ENCODE measurements around the gene GRIA4. TPM values are rescaled to one million over a fixed set of nuclear protein-coding genes. Genes with fewer than 3 reads are reported as not detected.

GRIA4 gene
- total RNA-seq, 3 donors from 2014 or later (not counting 1 experiment from before 2014, with no cell fraction given), result not detected

GRCh38 chr11:105825141-105825540, 215.3 kb downstream of the GRIA4 start:
- H3K36me3 Mint-ChIP-seq, result no peaks in the 10 kb centered on the region
- WGBS (ENCODE audit: insufficient coverage), result 80% methylated on average over 1 of the region's 1 CpG
- TF ChIP-seq CTCF (IDR thresholded peaks at IDR 0.05), result no peak

GRCh38 chr11:105827906-105828305, 218.0 kb downstream of the GRIA4 start:
- Histone ChIP-seq H3K4me1 (ENCODE audit: control insufficient read depth, insufficient read depth, low read length) (no peaks in the 10 kb centered on the region), H3K4me3 (ENCODE audit: low read length) (no peak overlapping the region), H3K27me3 (ENCODE audit: control insufficient read depth, insufficient read depth, low read length) (no peaks in the 10 kb centered on the region), H3K36me3 (ENCODE audit: control insufficient read depth, insufficient read depth, low read length) (no peaks in the 10 kb centered on the region), H3K9me3 (ENCODE audit: control insufficient read depth, insufficient read depth, low read length) (no peaks in the 10 kb centered on the region), H3K27ac (ENCODE audit: low read length) (no peak overlapping the region)
- H3K4me1 Mint-ChIP-seq, result no peaks in the 10 kb centered on the region
- WGBS (ENCODE audit: insufficient coverage), result 40% methylated on average over 1 of the region's 1 CpG
- ATAC-seq, result no peak
- intact Hi-C loops (cut with micrococcal nuclease), result no loop called here
- peaks cover 0 to 2% of the 10 kb centered on the region in 2 donors for H3K9me3 Mint-ChIP-seq
- H3K4me3 Mint-ChIP-seq, result no peak overlapping the region
- no peaks in the 10 kb centered on the region for H3K36me3 Mint-ChIP-seq
- no peak overlapping the region for H3K27ac Mint-ChIP-seq
- no peak for TF ChIP-seq CTCF (IDR thresholded peaks at IDR 0.05)
- H3K27me3 Mint-ChIP-seq (ENCODE audit: low read depth in 2 of 2), result no peaks in the 10 kb centered on the region
- DNase-seq, result no peak

More at GRCh38 chr11:105825141-105825540, 215.3 kb downstream of the GRIA4 start:
- no peaks in the 10 kb centered on the region for H3K4me1 Mint-ChIP-seq
- intact Hi-C loops (cut with micrococcal nuclease), result no loop called here
- no peaks in the 10 kb centered on the region for H3K36me3 ChIP-seq (ENCODE audit: control insufficient read depth, insufficient read depth, low read length)
- no peak for DNase-seq
- peaks cover 0 to 4% of the 10 kb centered on the region in 2 donors for H3K9me3 Mint-ChIP-seq
- no peak overlapping the region for H3K4me3 ChIP-seq (ENCODE audit: low read length)
- H3K27me3 ChIP-seq (ENCODE audit: control insufficient read depth, insufficient read depth, low read length), result no peaks in the 10 kb centered on the region
- no peak overlapping the region for H3K27ac ChIP-seq (ENCODE audit: low read length)
- H3K27ac Mint-ChIP-seq, result no peak overlapping the region
- H3K4me1 ChIP-seq (ENCODE audit: control insufficient read depth, insufficient read depth, low read length), result no peaks in the 10 kb centered on the region
- no peaks in the 10 kb centered on the region for H3K27me3 Mint-ChIP-seq (ENCODE audit: low read depth in 2 of 2)
- ATAC-seq, result no peak
- no peaks in the 10 kb centered on the region for H3K9me3 ChIP-seq (ENCODE audit: control insufficient read depth, insufficient read depth, low read length)
- H3K4me3 Mint-ChIP-seq, result no peak overlapping the region

- Mint-ChIP-seq H3K27ac (no peak overlapping the region), H3K27me3 (ENCODE audit: low read depth in 2 of 2) (no peaks in the 10 kb centered on the region), H3K4me3 (no peak overlapping the region), H3K9me3 (peaks cover 0 to 2% of the 10 kb centered on the region in 2 donors), H3K36me3 (no peaks in the 10 kb centered on the region), H3K4me1 (no peaks in the 10 kb centered on the region)
- no peaks in the 10 kb centered on the region for H3K9me3 ChIP-seq (ENCODE audit: control insufficient read depth, insufficient read depth, low read length)
- TF ChIP-seq CTCF (IDR thresholded peaks at IDR 0.05), result no peak
- no peak overlapping the region for H3K27ac ChIP-seq (ENCODE audit: low read length)
- ATAC-seq (no peak), DNase-seq (no peak)
- intact Hi-C loops (cut with micrococcal nuclease), result no loop called here
- WGBS (ENCODE audit: insufficient coverage), result 67% methylated on average over 1 of the region's 1 CpG
- no peaks in the 10 kb centered on the region for H3K4me1 ChIP-seq (ENCODE audit: control insufficient read depth, insufficient read depth, low read length)
- no peaks in the 10 kb centered on the region for H3K36me3 ChIP-seq (ENCODE audit: control insufficient read depth, insufficient read depth, low read length)
- no peaks in the 10 kb centered on the region for H3K27me3 ChIP-seq (ENCODE audit: control insufficient read depth, insufficient read depth, low read length)
- H3K4me3 ChIP-seq (ENCODE audit: low read length), result no peak overlapping the region
Observed at GRCh38 chr11:105829084-105829483, 219.2 kb downstream of the GRIA4 start.

- ATAC-seq, result no peak
- Histone ChIP-seq H3K27ac (ENCODE audit: low read length) (no peak overlapping the region), H3K4me1 (ENCODE audit: control insufficient read depth, insufficient read depth, low read length) (no peaks in the 10 kb centered on the region), H3K27me3 (ENCODE audit: control insufficient read depth, insufficient read depth, low read length) (no peaks in the 10 kb centered on the region), H3K4me3 (ENCODE audit: low read length) (no peak overlapping the region), H3K36me3 (ENCODE audit: control insufficient read depth, insufficient read depth, low read length) (no peaks in the 10 kb centered on the region), H3K9me3 (ENCODE audit: control insufficient read depth, insufficient read depth, low read length) (peaks cover 2% of the 10 kb centered on the region)
- Mint-ChIP-seq H3K4me1 (no peaks in the 10 kb centered on the region), H3K27ac (no peak overlapping the region), H3K9me3 (peaks cover 7 to 8% of the 10 kb centered on the region in 2 donors), H3K36me3 (no peaks in the 10 kb centered on the region), H3K4me3 (no peak overlapping the region), H3K27me3 (ENCODE audit: low read depth in 2 of 2) (no peaks in the 10 kb centered on the region)
- WGBS (ENCODE audit: insufficient coverage), result 86% methylated on average over 1 of the region's 1 CpG
- intact Hi-C loops (cut with micrococcal nuclease), result no loop called here
- DNase-seq, result no peak
- no peak for TF ChIP-seq CTCF (IDR thresholded peaks at IDR 0.05)
Observed at GRCh38 chr11:105834461-105834860, 224.6 kb downstream of the GRIA4 start.
